ENCODE results near the gene ZNF25.
"Not testable (repeated sequence)": the region's sequence is repeated elsewhere in the genome, so short reads cannot be mapped to it uniquely, and the experiment has no call there.

- TF ChIP-seq ZNF274 (IDR thresholded peaks at IDR 0.05; ENCODE audit: low read depth, low read length); YY1 (IDR thresholded peaks at IDR 0.05; ENCODE audit: insufficient read depth, insufficient read length); SUZ12 (IDR thresholded peaks at IDR 0.05; ENCODE audit: extremely low read depth, insufficient read depth, insufficient read length): not testable (repeated sequence)
Observed at GRCh38 chr10:38000474-38000873, 24.0 kb upstream of the ZNF25 start.

Data from NT2/D1 (cell line).